ENCODE data around the gene SLX4.

- TF ChIP-seq CTCF (IDR thresholded peaks at IDR 0.05) (no peak), EZH2 (IDR thresholded peaks at IDR 0.05; ENCODE audit: borderline replicate concordance, insufficient read depth, low read depth, low read length, poor library complexity, severe bottlenecking) (no peak)
Observed at GRCh38 chr16:3548445-3548844, 63.0 kb downstream of the SLX4 start.
